Liver (tissue), 9 donors: Measurements from ENCODE around the gene AGPAT4. TPM values are rescaled to one million over a fixed set of nuclear protein-coding genes. Genes with fewer than 3 reads are reported as not detected.

Source experiments
- DNase-seq: peaks from one replicate; pipeline ENCODE4 v3.0.0-alpha.2; 2017; ENCODE audit warnings: low spot score
- H3K27ac ChIP-seq, 2 donors: one replicate each; pipeline ENCODE4 v1.7.0; 2013; ENCODE audit warnings: inconsistent platforms in 2 of 2, low read length in 2 of 2, control low read depth in 1 of 2, low read depth in 1 of 2, mild to moderate bottlenecking in 1 of 2
- H3K27me3 ChIP-seq, 4 donors: one replicate each; pipeline versions ENCODE4 v1.6.1 to v1.7.0; 2013; ENCODE audit warnings: low read length in 3 of 4, inconsistent platforms in 1 of 4, mild to moderate bottlenecking in 1 of 4, moderate library complexity in 1 of 4; ENCODE audit not compliant: control insufficient read depth in 4 of 4, insufficient read depth in 4 of 4
- H3K36me3 ChIP-seq, 4 donors: one replicate each; pipeline versions ENCODE4 v1.6.1 to v1.7.0; 2013; ENCODE audit warnings: low read length in 3 of 4, mild to moderate bottlenecking in 3 of 4, low read depth in 1 of 4, moderate library complexity in 1 of 4; ENCODE audit not compliant: control insufficient read depth in 4 of 4, insufficient read depth in 3 of 4
- H3K4me1 ChIP-seq, 4 donors: one replicate each; pipeline versions ENCODE4 v1.6.1 to v1.7.0; 2013; ENCODE audit warnings: low read length in 3 of 4, mild to moderate bottlenecking in 3 of 4, moderate library complexity in 1 of 4; ENCODE audit not compliant: control insufficient read depth in 4 of 4, insufficient read depth in 4 of 4
- H3K4me3 ChIP-seq, 3 donors: one replicate each; pipeline versions ENCODE4 v1.6.1 to v1.7.0; 2013; ENCODE audit warnings: low read length in 3 of 3, control low read depth in 1 of 3, low read depth in 1 of 3, mild to moderate bottlenecking in 1 of 3
- H3K9ac ChIP-seq, 2 donors: one replicate each; pipeline ENCODE4 v1.7.0; 2013; ENCODE audit warnings: low read length in 2 of 2, mild to moderate bottlenecking in 2 of 2, moderate library complexity in 2 of 2, control low read depth in 1 of 2, low read depth in 1 of 2
- H3K9me3 ChIP-seq, 4 donors: one replicate each; pipeline versions ENCODE4 v1.6.1 to v1.7.0; 2013; ENCODE audit warnings: low read length in 3 of 4; ENCODE audit not compliant: control insufficient read depth in 4 of 4
- CTCF ChIP-seq: fragments of 150-350 bp; IDR thresholded peaks from 2 replicates; pipeline ENCODE4 v1.5.1; 2017; ENCODE audit warnings: improper control_type of control experiment, low read depth, low read length; ENCODE audit not compliant: missing input control
- EGR1 ChIP-seq, 2 donors: IDR thresholded peaks; 2 replicates each; pipeline ENCODE4 v1.6.1; 2016 to 2018; ENCODE audit warnings: antibody characterized with exemption in 2 of 2, low read depth in 2 of 2
- FOXA1 ChIP-seq: IDR thresholded peaks from 2 replicates; pipeline ENCODE4 v1.6.1; 2016; ENCODE audit warnings: antibody characterized with exemption
- FOXA2 ChIP-seq: IDR thresholded peaks from 2 replicates; pipeline ENCODE4 v1.6.1; 2016; ENCODE audit warnings: antibody characterized with exemption
- HNF4G ChIP-seq: IDR thresholded peaks from 2 replicates; pipeline ENCODE4 v1.6.1; 2016; ENCODE audit warnings: antibody characterized with exemption
- JUND ChIP-seq, 2 donors: IDR thresholded peaks; 2 replicates each; pipeline ENCODE4 v1.6.1; 2016; ENCODE audit warnings: antibody characterized with exemption in 2 of 2
- NR2F2 ChIP-seq: IDR thresholded peaks from 2 replicates; pipeline ENCODE4 v1.6.1; 2016; ENCODE audit warnings: antibody characterized with exemption
- RAD21 ChIP-seq, 2 donors: IDR thresholded peaks; 2 replicates each; pipeline ENCODE4 v1.6.1; 2016; ENCODE audit warnings: antibody characterized with exemption in 2 of 2, mild to moderate bottlenecking in 2 of 2
- TAF1 ChIP-seq: conservative IDR thresholded peaks from 2 replicates; pipeline ENCODE4 v1.6.1; 2016; ENCODE audit warnings: antibody characterized with exemption, mild to moderate bottlenecking
- ZBTB33 ChIP-seq: IDR thresholded peaks from 2 replicates; pipeline ENCODE4 v1.6.1; 2016; ENCODE audit warnings: antibody characterized with exemption
- WGBS: extraction: QIAGEN DNeasy Blood & Tissue Kit; methylation state at CpG from one replicate; pipeline ENCODE4 v1.1.7; 2013; 5-methylcytosine and 5-hydroxymethylcytosine counted together
- polyA plus RNA-seq, 2 donors: library from polyadenylated mRNA; stranded (reverse) in 1 of 2; unstranded in 1 of 2; fragments of 200-250 nt in 1 of 2; fragments of >200 nt in 1 of 2; fragmentation: Nextera tagmentation in 1 of 2; extraction: Ambion mirVana in 1 of 2; gene quantifications; one replicate each; pipeline versions ENCODE4 v1.2.1 to v1.2.3, GENCODE V29; 2013 to 2015
- total RNA-seq, 2 donors: library from RNA; depleted of rRNA; stranded (reverse); fragments of >200 nt; gene quantifications; one replicate each; pipeline ENCODE4 v1.2.3, GENCODE V29; 2014
- TF ChIP-seq, protein P1 (sequence below): IDR thresholded peaks from 2 replicates; pipeline ENCODE4 v1.6.1; 2016; ENCODE audit warnings: antibody characterized with exemption
- TF ChIP-seq, protein P2 (sequence below): IDR thresholded peaks from 2 replicates; pipeline ENCODE4 v1.6.1; 2016; ENCODE audit warnings: antibody characterized with exemption
- TF ChIP-seq, protein P3 (sequence below): IDR thresholded peaks from 2 replicates; pipeline ENCODE4 v1.6.1; 2016; ENCODE audit warnings: antibody characterized with exemption, mild to moderate bottlenecking
- donor health status: healthy.
- donor health status: healthy.
- donor health status: healthy.
- donor health status: healthy.
- donor health status: healthy.

Gene AGPAT4
- total and polyA plus RNA-seq, 4 donors, result 0.44 to 17.5 (median 0.69) TPM

DNA sequence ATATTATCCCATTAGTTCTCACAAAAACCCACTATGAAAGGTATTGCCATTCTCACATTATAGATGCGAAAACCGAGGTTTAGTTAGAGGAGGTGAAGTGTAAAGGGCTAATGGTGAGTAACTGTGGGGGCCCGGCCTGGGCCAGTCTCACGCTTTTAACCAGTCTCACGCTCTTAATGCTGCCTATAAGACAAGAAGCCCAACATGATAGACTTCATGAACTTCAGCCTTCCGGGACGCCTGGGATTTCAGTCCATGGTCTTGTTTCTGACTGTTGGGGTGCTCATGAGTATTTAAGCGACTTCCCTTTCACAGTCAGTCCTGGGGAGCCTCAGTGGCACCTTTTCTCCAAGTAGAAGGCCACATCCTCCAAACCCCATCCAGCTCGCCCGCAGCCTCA is 31.7 kb downstream of the AGPAT4 start (continued):
- TF ChIP-seq CTCF, result no peak

- Histone ChIP-seq H3K4me3 (no peak overlapping the region), H3K9ac (no peak overlapping the region), H3K9me3 (no peaks in the 10 kb centered on the region), H3K36me3 (no peaks in the 10 kb centered on the region), H3K27me3 (no peaks in the 10 kb centered on the region), H3K27ac (no peak overlapping the region), H3K4me1 (no peaks in the 10 kb centered on the region)
- WGBS, result 95% methylated on average over 6 of the region's 6 CpGs
- TF ChIP-seq HNF4G (no peak), RAD21 (IDR thresholded peaks at IDR 0.05) (no peak), TAF1 (no peak), FOXA2 (no peak), ZBTB33 (no peak), FOXA1 (no peak), CTCF (no peak)
- TF ChIP-seq, protein P1, sequence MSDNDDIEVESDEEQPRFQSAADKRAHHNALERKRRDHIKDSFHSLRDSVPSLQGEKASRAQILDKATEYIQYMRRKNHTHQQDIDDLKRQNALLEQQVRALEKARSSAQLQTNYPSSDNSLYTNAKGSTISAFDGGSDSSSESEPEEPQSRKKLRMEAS, result no peak
- TF ChIP-seq, protein P2, sequence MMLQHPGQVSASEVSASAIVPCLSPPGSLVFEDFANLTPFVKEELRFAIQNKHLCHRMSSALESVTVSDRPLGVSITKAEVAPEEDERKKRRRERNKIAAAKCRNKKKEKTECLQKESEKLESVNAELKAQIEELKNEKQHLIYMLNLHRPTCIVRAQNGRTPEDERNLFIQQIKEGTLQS, result no peak
- DNase-seq, result no peak
Measured at GRCh38 chr6:161239001-161239400, 34.9 kb downstream of the AGPAT4 start.

- Histone ChIP-seq H3K36me3 (no peaks in the 10 kb centered on the region), H3K4me1 (no peaks in the 10 kb centered on the region), H3K9me3 (no peaks in the 10 kb centered on the region), H3K4me3 (no peak overlapping the region), H3K27ac (no peak overlapping the region), H3K27me3 (no peaks in the 10 kb centered on the region), H3K9ac (no peak overlapping the region)
- TF ChIP-seq HNF4G (no peak), FOXA2 (no peak), JUND (IDR thresholded peaks at IDR 0.05) (no peak), EGR1 (IDR thresholded peaks at IDR 0.05; ENCODE audit: low read depth in 2 of 2) (no peak), NR2F2 (no peak)
- TF ChIP-seq, protein P3, sequence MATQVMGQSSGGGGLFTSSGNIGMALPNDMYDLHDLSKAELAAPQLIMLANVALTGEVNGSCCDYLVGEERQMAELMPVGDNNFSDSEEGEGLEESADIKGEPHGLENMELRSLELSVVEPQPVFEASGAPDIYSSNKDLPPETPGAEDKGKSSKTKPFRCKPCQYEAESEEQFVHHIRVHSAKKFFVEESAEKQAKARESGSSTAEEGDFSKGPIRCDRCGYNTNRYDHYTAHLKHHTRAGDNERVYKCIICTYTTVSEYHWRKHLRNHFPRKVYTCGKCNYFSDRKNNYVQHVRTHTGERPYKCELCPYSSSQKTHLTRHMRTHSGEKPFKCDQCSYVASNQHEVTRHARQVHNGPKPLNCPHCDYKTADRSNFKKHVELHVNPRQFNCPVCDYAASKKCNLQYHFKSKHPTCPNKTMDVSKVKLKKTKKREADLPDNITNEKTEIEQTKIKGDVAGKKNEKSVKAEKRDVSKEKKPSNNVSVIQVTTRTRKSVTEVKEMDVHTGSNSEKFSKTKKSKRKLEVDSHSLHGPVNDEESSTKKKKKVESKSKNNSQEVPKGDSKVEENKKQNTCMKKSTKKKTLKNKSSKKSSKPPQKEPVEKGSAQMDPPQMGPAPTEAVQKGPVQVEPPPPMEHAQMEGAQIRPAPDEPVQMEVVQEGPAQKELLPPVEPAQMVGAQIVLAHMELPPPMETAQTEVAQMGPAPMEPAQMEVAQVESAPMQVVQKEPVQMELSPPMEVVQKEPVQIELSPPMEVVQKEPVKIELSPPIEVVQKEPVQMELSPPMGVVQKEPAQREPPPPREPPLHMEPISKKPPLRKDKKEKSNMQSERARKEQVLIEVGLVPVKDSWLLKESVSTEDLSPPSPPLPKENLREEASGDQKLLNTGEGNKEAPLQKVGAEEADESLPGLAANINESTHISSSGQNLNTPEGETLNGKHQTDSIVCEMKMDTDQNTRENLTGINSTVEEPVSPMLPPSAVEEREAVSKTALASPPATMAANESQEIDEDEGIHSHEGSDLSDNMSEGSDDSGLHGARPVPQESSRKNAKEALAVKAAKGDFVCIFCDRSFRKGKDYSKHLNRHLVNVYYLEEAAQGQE, result no peak
- no peak for DNase-seq
- 83% methylated on average over 5 of the region's 5 CpGs for WGBS
Measured at GRCh38 chr6:161238500-161238899, 35.4 kb downstream of the AGPAT4 start.
